Activated CD8-positive, alpha-beta memory T cell treated with anti-CD3 and anti-CD28 coated beads, Interleukin-2, amount 50 U/mL, for 24 hours (primary cell): ENCODE data around the gene BRSK2.

Source experiments
- DNase-seq: peaks from one replicate; pipeline ENCODE4 v3.0.0-alpha.2; 2020; ENCODE audit errors: extremely low read depth

The BRSK2 gene

GRCh38 chr11:1375955-1376258, 13.8 kb upstream of the BRSK2 start:
- no peak for DNase-seq

GRCh38 chr11:1377231-1377780, 12.4 kb upstream of the BRSK2 start:
- DNase-seq = no peak

- no peak for DNase-seq
Measured at GRCh38 chr11:1381793-1382425, 7.8 kb upstream of the BRSK2 start.

- no peak for DNase-seq
Measured at GRCh38 chr11:1382429-1382828, 7.3 kb upstream of the BRSK2 start.

- DNase-seq = peak; percentile 40
Measured at GRCh38 chr11:1382831-1383607, 6.7 kb upstream of the BRSK2 start.

GRCh38 chr11:1384199-1384970, 5.3 kb upstream of the BRSK2 start:
- no peak for DNase-seq

GRCh38 chr11:1387521-1387920, 2.2 kb upstream of the BRSK2 start:
- no peak for DNase-seq

GRCh38 chr11:1387961-1388762, 1.6 kb upstream of the BRSK2 start:
- DNase-seq = no peak

GRCh38 chr11:1388763-1389102, 1.0 kb upstream of the BRSK2 start:
- no peak for DNase-seq

GRCh38 chr11:1389103-1389931, 417 bp upstream of the BRSK2 start:
- DNase-seq = peak; percentile 93

GRCh38 chr11:1390569-1391164, 933 bp downstream of the BRSK2 start:
- DNase-seq = no peak

GRCh38 chr11:1391165-1392075, 1.7 kb downstream of the BRSK2 start:
- DNase-seq = no peak

GRCh38 chr11:1392111-1392510, 2.4 kb downstream of the BRSK2 start:
- DNase-seq = no peak

- no peak for DNase-seq
Measured at GRCh38 chr11:1392561-1392960, 2.8 kb downstream of the BRSK2 start.

GRCh38 chr11:1393038-1393710, 3.4 kb downstream of the BRSK2 start:
- no peak for DNase-seq

- DNase-seq = no peak
Measured at GRCh38 chr11:1394936-1395772, 5.4 kb downstream of the BRSK2 start.

GRCh38 chr11:1395773-1396374, 6.1 kb downstream of the BRSK2 start:
- no peak for DNase-seq
